Right renal cortex interstitium (tissue), 3 donors: ENCODE results near the gene UQCRHL. TPM values are rescaled to one million over a fixed set of nuclear protein-coding genes. Genes with fewer than 3 reads are reported as not detected.

Experiments
- DNase-seq, 3 donors: peaks; one replicate each; pipeline ENCODE4 v3.0.0-alpha.2; 2013; ENCODE audit warnings: low read depth in 3 of 3, low spot score in 2 of 3
- polyA plus RNA-seq, 3 donors: library from polyadenylated mRNA; unstranded; fragments of 120-200 nt; gene quantifications; one replicate each; pipeline ENCODE4 v1.2.1, GENCODE V29; 2013; ENCODE audit not compliant: insufficient read length in 3 of 3

Gene UQCRHL
- polyA plus RNA-seq, 3 donors, result 0.92 to 1.1 (median 1.1) TPM

GRCh38 chr1:15799004-15799867 is 8.2 kb downstream of the UQCRHL start:
- DNase-seq, result no peak

DNA sequence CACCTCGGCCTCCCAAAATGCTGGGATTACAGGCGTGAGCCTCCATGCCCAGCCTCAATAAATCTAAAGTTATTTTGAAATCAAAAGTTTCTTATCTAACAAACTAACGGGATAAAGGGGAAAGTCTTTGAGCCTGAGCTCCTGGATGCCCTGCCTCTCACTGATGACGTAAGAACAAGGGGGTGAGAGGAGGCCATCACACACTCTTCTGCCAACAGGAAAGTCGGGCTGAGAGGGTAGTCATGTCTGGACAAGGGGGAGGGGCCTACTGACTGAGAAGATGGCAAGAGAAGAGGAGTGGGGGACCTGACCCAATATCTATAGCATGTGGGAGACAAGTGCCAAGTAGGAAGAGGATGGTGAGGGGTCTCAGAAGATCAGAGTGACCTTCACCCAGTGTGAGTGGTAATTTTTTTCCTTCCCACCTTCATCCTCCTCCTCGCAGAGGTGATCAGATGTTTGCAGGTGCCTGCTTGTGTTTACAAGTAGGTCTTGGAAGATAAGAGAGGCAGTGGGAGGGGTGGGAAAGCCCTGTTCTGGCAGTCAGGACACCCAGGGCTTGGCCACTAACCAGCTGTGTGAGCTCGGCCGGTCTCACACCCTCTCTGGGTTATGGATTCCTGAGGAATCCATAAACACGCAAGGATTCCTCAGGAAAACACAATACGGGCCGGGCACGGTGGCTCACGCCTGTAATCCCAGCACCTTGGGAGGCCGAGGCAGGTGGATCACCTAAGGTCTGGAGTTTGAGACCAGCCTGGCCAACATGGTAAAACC is 9.6 kb downstream of the UQCRHL start:
- DNase-seq, result no peak

DNA sequence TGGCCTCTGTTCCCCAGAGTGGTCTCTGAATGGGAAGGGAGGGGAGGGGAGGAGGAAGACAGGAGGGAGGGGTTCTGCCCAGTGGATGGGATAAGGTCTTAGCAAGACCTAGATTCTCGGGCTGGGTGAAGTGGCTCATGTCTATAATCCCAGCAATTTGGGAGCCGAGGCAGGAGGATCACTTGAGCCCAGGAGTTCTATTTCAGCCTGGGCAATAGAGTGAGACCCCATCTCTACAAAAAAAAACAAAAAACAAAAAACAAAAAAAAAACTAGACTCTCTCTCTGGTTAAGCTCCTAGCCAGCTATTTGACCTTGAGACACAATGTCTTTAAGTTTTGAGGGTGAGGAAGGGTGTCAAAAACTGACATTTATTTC is 11.4 kb downstream of the UQCRHL start:
- DNase-seq, result no peak

GRCh38 chr1:15788624-15789301 is 18.7 kb downstream of the UQCRHL start:
- no peak for DNase-seq

GRCh38 chr1:15786581-15786980 is 20.9 kb downstream of the UQCRHL start:
- DNase-seq, result no peak

DNA sequence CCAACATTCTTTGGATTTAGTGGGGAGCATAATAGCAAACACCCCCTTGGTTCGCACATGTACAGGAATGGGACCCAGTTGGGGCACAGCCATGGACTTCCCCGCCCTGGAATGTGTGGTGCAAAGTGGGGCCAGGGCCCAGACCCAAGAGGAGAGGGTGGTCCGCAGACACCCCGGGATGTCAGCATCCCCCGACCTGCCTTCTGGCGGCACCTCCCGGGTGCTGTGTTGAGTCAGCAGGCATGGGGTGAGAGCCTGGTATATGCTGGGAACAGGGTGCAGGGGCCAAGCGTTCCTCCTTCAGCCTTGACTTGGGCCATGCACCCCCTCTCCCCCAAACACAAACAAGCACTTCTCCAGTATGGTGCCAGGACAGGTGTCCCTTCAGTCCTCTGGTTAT is 21.8 kb downstream of the UQCRHL start:
- no peak for DNase-seq

DNA sequence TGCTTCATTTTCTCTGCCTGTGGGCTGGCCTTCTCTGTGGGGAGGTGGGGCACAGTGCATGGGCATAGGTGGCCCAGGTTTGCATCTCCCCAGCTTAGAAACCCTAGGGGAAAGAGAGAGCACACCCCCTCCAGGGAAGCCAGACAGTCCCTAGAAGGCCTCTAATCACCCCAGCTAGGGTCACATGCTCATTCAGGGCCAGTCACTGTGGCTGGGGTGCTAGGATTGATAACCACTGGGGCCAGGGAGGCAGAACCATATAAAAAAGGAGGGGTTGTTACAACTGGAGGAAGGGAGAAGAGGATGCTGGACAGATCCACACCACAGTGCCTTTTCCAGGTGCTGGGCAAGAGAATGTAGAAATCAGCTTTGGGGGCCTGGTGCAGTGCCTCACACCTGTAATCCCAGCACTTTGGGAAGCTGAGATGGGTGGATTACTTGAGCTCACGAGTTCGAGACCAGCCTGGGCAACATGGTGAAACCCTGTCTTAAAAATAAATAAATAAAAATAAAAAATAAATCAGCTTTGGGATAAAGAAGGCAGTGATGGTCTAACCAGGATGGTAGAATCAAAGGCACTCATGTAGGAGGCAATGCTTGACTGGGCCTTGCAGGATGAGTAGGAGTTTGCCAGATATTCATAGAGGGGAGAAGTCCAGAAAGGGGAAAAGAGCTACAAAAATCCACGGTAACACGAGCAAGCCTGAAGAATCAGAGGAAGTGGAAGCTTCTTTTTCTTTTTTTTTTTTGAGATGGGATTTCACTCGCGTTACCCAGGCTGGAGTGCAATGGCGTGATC is 29.3 kb downstream of the UQCRHL start:
- no peak for DNase-seq

GRCh38 chr1:15775706-15776105 is 31.7 kb downstream of the UQCRHL start:
- DNase-seq, result no peak

- DNase-seq, result no peak
Observed at GRCh38 chr1:15771836-15772515, 35.5 kb downstream of the UQCRHL start.

DNA sequence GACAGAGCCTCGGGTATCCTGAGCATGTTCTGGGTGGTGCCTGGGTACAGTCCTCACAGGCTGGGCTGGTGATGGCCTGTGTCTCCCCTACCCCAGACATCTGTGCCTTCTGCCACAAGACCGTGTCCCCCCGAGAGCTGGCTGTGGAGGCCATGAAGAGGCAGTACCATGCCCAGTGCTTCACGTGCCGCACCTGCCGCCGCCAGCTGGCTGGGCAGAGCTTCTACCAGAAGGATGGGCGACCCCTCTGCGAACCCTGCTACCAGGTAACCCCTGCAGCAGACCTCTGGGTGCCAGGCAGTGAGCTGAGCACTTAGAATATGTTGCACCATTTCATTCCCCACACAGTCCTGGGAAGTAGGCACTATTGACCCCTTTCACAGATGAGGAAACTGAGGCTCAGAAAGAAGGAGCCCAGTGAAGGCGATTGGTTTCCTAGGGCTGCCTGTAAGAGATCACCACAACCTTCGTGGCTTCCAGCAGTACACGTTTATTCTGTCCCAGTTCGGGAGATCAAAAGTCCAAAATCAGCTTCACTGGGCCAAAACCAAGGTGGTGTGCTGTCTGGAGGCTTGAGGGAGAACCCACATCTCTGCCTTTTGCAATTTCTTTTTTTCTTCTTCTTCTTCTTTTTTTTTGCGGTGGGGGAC is 37.0 kb downstream of the UQCRHL start:
- no peak for DNase-seq

GRCh38 chr1:15768388-15768787 is 39.1 kb downstream of the UQCRHL start:
- DNase-seq, result no peak

GRCh38 chr1:15767941-15768340 is 39.5 kb downstream of the UQCRHL start:
- DNase-seq, result no peak

DNA sequence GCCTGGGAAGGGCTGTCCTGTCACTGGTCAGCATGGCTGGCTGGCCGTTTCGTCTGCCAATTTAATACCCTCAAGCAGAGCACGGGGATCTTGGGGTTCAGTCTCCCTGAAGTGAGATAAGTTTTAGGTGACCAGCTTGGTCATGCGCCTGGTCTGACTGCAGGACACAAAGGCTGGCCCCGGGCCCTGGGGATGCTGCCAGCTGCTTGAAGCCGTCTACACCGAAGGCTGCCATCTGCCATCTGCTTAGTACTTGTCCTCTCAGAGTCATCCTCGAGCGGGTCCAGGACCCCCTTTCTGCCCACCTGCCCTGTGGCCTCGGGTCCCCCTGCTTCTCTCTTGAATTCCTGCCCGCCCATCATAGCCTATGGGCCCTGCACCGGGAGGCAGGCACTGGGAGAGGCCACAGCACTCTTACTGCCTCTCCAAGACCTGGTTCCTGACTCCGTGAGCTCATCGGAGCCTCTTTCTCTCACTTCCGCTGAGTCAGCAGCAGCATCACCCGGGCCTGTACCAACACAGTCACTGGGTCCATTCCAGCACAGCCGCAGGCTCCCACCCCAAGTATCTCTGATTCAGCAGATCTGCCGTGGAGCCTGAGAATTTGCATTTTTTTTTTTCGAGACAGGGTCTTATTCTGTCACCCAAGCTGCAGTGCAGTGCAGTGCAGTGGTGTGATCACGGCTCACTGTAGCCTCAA is 41.8 kb downstream of the UQCRHL start:
- no peak for DNase-seq

GRCh38 chr1:15764890-15765289 is 42.6 kb downstream of the UQCRHL start:
- no peak for DNase-seq

DNA sequence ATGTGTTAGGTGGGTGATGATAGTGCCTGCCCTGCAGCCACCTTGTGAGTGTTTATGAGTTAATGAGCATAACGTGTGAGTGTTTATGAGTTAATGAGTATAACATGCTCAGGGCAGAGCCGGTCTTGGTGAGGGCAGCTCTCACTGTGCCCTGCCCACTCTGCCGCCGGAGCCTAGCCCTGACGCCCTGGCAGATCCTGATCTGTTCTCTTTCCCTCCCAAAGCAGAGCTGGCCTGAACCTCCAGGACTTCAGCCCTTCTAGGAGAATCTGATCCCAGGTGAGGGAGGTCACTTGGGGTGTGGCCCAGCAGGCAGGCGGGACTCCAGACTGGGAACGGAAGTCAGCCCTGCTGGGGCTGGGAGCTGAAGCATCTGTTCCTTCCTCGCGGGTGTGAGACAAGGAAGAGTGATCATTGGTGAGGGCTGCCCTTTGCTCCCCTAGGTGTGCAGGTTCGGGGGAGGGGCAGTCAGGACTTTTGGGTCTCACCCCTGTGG is 43.1 kb downstream of the UQCRHL start:
- DNase-seq, result no peak

DNA sequence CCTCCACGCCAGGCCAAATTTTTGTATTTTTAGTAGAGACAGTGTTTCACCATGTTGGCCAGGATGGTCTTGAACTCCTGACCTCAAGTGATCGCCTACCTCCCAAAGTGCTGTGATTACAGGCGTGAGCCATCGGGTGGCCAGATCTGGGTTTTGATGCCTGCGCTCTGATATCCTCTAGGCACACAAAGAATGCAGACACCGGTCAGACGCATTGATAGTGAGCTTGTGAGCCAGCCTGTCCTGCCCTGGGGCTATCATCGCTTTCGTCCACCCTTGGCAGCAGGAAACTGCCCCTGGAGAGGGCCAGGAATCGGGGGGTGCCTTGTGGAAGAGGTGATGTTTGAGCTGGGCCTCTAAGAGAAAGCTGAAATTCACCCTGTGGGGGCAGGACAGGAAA is 44.9 kb downstream of the UQCRHL start:
- DNase-seq, result no peak

DNA sequence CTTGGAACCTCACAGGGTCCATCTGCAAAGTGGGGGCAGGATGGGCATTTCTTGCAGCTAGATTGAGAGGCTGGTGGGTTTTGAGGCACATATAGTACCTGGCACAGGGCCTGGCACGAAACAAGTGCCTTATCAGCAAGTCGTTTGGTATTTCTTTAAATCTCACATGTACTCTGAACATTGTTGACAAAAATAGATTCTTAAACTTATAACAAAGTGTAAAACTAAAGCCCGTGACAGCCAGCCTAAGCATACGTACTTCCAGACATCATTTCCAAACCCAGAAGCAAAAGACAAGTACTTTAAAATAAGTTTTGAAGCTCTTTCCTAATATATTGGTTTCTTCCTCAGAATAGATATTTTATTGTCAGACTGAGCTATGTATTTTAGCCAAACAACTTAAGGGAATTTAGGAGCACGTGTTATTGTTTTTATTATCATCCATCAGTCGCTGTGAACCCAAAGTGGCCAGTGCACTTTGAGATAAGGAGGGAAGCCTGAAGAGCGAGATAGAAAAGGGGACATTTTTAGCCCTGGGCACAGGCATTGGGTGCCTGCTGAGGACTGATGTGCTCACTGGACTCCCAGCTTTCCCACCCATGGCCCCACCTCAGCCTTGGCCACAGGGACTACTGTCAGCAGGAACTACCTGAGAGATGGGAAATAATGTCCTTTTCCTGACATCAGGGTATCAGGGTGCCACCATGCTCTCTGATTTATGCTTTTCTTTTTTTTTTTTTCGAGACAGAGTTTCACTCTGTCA is 45.9 kb downstream of the UQCRHL start:
- DNase-seq, result no peak
